Erythroblast (primary cell): ENCODE data around the gene TSPO2.

ENCODE experiments used
- GATA1 ChIP-seq: IDR thresholded peaks from 2 replicates; pipeline ENCODE4 v1.6.1; 2011; ENCODE audit warnings: low read depth, mild to moderate bottlenecking, control low read depth, low read length, moderate library complexity
- POLR2A ChIP-seq: IDR thresholded peaks from 2 replicates; pipeline ENCODE4 v1.6.1; 2011; ENCODE audit warnings: mild to moderate bottlenecking, low read length

DNA sequence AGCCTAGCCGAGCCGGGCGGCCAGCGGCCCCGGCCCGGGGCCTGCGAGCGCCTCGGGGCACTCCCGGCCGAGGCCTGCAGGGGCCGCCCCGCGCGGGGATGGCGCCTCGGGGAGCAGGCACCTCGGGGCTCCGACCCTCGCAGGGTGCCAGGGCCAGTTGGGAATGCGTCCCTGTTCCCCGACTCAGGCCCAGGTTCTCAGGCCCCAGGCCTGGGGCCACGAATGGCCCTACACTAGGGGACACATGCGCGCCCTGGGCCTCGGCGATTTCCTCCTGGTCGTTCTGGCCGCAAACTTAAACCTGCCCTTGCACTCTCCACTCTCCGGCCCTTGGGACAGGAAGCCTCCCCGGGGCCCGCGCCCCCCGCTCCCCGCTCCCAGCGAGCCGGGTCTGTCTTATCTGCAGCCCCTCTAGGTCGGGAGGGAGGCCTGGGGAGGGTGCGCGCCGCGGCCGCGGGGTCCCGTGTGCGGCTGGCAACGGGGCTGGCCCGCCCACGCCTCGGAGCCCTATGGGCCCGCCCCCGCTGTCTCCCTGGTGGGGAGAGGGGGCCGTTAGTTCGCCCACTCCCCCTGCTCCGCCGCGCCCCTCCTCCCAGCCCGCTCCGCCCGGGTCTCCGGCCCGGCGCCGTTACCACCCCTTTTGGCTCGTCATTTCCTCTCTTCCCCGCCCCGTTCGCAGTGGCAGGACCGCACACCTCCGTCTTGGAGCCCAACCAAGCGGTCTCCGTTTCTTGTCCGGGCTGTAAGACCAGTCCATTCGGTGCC lies 31.1 kb downstream of the TSPO2 start:
- TF ChIP-seq POLR2A = peak; percentile 88
- TF ChIP-seq GATA1 = no peak
